ENCODE data around the gene RHO. TPM values are rescaled to one million over a fixed set of nuclear protein-coding genes. Genes with fewer than 3 reads are reported as not detected.

Gene RHO
- total RNA-seq, 1 donor from 2014 or later, result 0.09 TPM

DNA sequence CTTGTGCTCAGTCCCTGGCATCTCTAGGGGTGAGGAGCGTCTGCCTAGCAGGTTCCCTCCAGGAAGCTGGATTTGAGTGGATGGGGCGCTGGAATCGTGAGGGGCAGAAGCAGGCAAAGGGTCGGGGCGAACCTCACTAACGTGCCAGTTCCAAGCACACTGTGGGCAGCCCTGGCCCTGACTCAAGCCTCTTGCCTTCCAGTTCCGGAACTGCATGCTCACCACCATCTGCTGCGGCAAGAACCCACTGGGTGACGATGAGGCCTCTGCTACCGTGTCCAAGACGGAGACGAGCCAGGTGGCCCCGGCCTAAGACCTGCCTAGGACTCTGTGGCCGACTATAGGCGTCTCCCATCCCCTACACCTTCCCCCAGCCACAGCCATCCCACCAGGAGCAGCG, 5.0 kb downstream of the RHO start:
- H3K36me3 Mint-ChIP-seq, result no peaks in the 10 kb centered on the region
- TF ChIP-seq, protein P1, sequence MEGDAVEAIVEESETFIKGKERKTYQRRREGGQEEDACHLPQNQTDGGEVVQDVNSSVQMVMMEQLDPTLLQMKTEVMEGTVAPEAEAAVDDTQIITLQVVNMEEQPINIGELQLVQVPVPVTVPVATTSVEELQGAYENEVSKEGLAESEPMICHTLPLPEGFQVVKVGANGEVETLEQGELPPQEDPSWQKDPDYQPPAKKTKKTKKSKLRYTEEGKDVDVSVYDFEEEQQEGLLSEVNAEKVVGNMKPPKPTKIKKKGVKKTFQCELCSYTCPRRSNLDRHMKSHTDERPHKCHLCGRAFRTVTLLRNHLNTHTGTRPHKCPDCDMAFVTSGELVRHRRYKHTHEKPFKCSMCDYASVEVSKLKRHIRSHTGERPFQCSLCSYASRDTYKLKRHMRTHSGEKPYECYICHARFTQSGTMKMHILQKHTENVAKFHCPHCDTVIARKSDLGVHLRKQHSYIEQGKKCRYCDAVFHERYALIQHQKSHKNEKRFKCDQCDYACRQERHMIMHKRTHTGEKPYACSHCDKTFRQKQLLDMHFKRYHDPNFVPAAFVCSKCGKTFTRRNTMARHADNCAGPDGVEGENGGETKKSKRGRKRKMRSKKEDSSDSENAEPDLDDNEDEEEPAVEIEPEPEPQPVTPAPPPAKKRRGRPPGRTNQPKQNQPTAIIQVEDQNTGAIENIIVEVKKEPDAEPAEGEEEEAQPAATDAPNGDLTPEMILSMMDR (IDR thresholded peaks at IDR 0.05; ENCODE audit: unreplicated experiment), result no peak
- peaks cover 28% of the 10 kb centered on the region for H3K4me1 Mint-ChIP-seq
- H3K27ac Mint-ChIP-seq, result no peak overlapping the region
- no peak overlapping the region for H3K4me3 Mint-ChIP-seq
- no peaks in the 10 kb centered on the region for H3K9me3 Mint-ChIP-seq
- H3K27me3 Mint-ChIP-seq (ENCODE audit: low read depth), result no peaks in the 10 kb centered on the region
- DNase-seq (ENCODE audit: low spot score in 2 of 2, unreplicated experiment in 2 of 2), result no peak

DNA sequence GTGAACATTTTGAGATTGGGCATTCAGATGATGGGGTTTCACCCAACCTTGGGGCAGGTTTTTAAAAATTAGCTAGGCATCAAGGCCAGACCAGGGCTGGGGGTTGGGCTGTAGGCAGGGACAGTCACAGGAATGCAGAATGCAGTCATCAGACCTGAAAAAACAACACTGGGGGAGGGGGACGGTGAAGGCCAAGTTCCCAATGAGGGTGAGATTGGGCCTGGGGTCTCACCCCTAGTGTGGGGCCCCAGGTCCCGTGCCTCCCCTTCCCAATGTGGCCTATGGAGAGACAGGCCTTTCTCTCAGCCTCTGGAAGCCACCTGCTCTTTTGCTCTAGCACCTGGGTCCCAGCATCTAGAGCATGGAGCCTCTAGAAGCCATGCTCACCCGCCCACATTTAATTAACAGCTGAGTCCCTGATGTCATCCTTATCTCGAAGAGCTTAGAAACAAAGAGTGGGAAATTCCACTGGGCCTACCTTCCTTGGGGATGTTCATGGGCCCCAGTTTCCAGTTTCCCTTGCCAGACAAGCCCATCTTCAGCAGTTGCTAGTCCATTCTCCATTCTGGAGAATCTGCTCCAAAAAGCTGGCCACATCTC, 6.1 kb downstream of the RHO start:
- Mint-ChIP-seq H3K27me3 (ENCODE audit: low read depth) (no peaks in the 10 kb centered on the region), H3K9me3 (no peaks in the 10 kb centered on the region), H3K36me3 (no peaks in the 10 kb centered on the region), H3K27ac (peak overlapping the region; percentile 67), H3K4me1 (peaks cover 28% of the 10 kb centered on the region), H3K4me3 (no peak overlapping the region)
- DNase-seq (ENCODE audit: low spot score in 2 of 2, unreplicated experiment in 2 of 2), result no peak
- TF ChIP-seq, protein P1 (IDR thresholded peaks at IDR 0.05; ENCODE audit: unreplicated experiment), result no peak

DNA sequence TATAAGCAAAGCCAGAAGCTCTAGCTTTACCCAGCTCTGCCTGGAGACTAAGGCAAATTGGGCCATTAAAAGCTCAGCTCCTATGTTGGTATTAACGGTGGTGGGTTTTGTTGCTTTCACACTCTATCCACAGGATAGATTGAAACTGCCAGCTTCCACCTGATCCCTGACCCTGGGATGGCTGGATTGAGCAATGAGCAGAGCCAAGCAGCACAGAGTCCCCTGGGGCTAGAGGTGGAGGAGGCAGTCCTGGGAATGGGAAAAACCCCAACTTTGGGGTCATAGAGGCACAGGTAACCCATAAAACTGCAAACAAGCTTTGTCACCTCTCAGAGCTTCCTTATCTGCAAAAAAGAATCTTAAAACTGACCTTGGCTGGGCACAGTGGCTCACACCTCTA, 6.6 kb downstream of the RHO start:
- H3K27ac Mint-ChIP-seq, result no peak overlapping the region
- no peaks in the 10 kb centered on the region for H3K36me3 Mint-ChIP-seq
- H3K4me1 Mint-ChIP-seq, result peaks cover 22% of the 10 kb centered on the region
- H3K27me3 Mint-ChIP-seq (ENCODE audit: low read depth), result no peaks in the 10 kb centered on the region
- H3K9me3 Mint-ChIP-seq, result no peaks in the 10 kb centered on the region
- TF ChIP-seq, protein P1 (IDR thresholded peaks at IDR 0.05; ENCODE audit: unreplicated experiment), result no peak
- H3K4me3 Mint-ChIP-seq, result no peak overlapping the region
- DNase-seq (ENCODE audit: low spot score in 2 of 2, unreplicated experiment in 2 of 2), result no peak

DNA sequence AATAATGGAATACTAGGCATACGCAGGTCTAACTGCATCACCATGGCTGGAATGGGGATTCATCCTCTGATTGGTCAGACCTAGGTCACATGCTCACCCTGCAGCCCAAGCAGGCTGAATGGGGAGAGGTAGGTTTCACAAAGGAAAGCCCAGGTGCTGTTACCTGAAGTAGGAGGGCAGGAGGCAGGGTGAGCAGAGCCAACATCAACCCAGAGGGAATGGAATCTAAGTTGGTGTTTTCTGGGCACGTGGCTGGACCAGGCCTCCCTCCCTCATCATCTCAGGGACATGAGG, 7.9 kb downstream of the RHO start:
- no peak for DNase-seq (ENCODE audit: low spot score in 2 of 2, unreplicated experiment in 2 of 2)
- Mint-ChIP-seq H3K36me3 (no peaks in the 10 kb centered on the region), H3K27me3 (ENCODE audit: low read depth) (no peaks in the 10 kb centered on the region), H3K9me3 (no peaks in the 10 kb centered on the region), H3K27ac (no peak overlapping the region), H3K4me1 (peaks cover 14% of the 10 kb centered on the region), H3K4me3 (no peak overlapping the region)
- TF ChIP-seq, protein P1 (IDR thresholded peaks at IDR 0.05; ENCODE audit: unreplicated experiment), result no peak

DNA sequence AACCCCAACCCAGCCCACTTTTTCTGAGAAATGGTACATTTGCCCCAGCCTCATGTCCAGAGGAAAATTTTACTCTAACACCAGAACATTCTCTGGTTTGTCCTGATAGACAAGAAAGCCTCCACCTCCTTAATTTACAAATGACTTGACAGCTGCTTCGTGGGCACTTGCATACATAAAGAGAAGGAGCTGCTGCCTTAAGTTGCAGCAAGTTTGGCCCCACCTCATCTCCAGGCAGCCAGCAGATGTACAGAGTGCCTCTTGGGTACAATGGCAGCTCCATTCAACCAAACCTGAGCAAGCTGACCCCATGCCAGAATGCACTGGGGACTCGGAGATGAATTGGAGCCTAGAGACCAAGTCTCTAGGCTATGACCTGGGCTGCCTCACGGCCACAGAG, 8.4 kb downstream of the RHO start:
- TF ChIP-seq, protein P1 (IDR thresholded peaks at IDR 0.05; ENCODE audit: unreplicated experiment), result no peak
- no peaks in the 10 kb centered on the region for H3K9me3 Mint-ChIP-seq
- H3K27ac Mint-ChIP-seq, result no peak overlapping the region
- no peak for DNase-seq (ENCODE audit: low spot score in 2 of 2, unreplicated experiment in 2 of 2)
- no peaks in the 10 kb centered on the region for H3K27me3 Mint-ChIP-seq (ENCODE audit: low read depth)
- no peaks in the 10 kb centered on the region for H3K36me3 Mint-ChIP-seq
- no peak overlapping the region for H3K4me3 Mint-ChIP-seq
- H3K4me1 Mint-ChIP-seq, result peaks cover 13% of the 10 kb centered on the region

DNA sequence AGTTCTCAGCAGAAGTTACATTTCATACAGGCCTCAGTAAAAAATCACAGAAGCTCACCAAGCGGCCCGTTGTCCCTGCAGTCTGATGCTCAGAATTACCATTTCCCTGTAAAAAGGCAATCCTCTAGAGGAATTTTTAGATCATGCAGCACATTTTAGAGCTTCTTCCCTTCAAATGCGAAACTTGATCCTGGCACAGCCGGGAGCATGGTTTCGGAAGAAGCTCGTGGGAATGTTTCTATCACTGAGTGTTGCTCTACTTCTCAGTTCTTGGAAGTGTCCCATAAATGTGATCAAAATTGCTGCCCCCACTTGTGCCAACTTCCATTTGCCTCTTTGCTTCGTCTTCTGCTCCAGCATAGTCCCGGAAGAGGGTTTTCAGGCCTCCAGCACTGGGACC, 10.8 kb downstream of the RHO start:
- H3K4me1 Mint-ChIP-seq, result peaks cover 9% of the 10 kb centered on the region
- H3K9me3 Mint-ChIP-seq, result no peaks in the 10 kb centered on the region
- DNase-seq (ENCODE audit: low spot score in 2 of 2, unreplicated experiment in 2 of 2), result no peak
- TF ChIP-seq, protein P1 (IDR thresholded peaks at IDR 0.05; ENCODE audit: unreplicated experiment), result no peak
- no peaks in the 10 kb centered on the region for H3K27me3 Mint-ChIP-seq (ENCODE audit: low read depth)
- H3K27ac Mint-ChIP-seq, result no peak overlapping the region
- no peak overlapping the region for H3K4me3 Mint-ChIP-seq
- H3K36me3 Mint-ChIP-seq, result no peaks in the 10 kb centered on the region

Data from mesothelial cell of epicardium (in vitro differentiated cells).